Naive thymus-derived CD4-positive, alpha-beta T cell (primary cell): ENCODE results near the gene GAPDH. TPM values are rescaled to one million over a fixed set of nuclear protein-coding genes. Genes with fewer than 3 reads are reported as not detected.

Experiments
- ATAC-seq: fragments of 150-1000 bp; cut with Tn5 transposase; 2 replicates; pipeline ENCODE4 v1.10.0; 2021; ENCODE audit warnings: mild to moderate bottlenecking, moderate library complexity
- CTCF ChIA-PET: fragments of 350-600 bp; sonication (Branson Sonifier 250); formaldehyde crosslinking; loops from one replicate; lab custom pipeline; 2021; ENCODE audit warnings: antibody characterized with exemption; lab: Charles Lee
- POLR2A ChIA-PET: fragments of 350-600 bp; sonication (Branson Sonifier 250); formaldehyde crosslinking; loops from one replicate; lab custom pipeline; 2021; ENCODE audit warnings: antibody characterized with exemption, inconsistent platforms; lab: Charles Lee
- DNase-seq, 9 donors: peaks; one replicate each; pipeline versions ENCODE4 v3.0.0 to v3.0.0-alpha.2; 2020 to 2022; ENCODE audit warnings: mixed read lengths in 1 of 9
- H3K27ac ChIP-seq: one replicate; pipeline ENCODE4 v1.7.0; 2013; ENCODE audit warnings: mild to moderate bottlenecking, low read depth, low read length, moderate library complexity
- H3K27me3 ChIP-seq, 2 donors: one replicate each; pipeline ENCODE4 v1.7.0; 2013; ENCODE audit warnings: low read length in 2 of 2, mild to moderate bottlenecking in 2 of 2, moderate library complexity in 2 of 2; ENCODE audit not compliant: control insufficient read depth in 2 of 2, insufficient read depth in 2 of 2
- H3K36me3 ChIP-seq, 3 experiments: 1 replicate in 2 of 3; 2 replicates in 1 of 3; pipeline ENCODE4 v1.7.0; 2013; ENCODE audit warnings: low read length in 3 of 3, mild to moderate bottlenecking in 3 of 3, moderate library complexity in 1 of 3; ENCODE audit not compliant: insufficient read depth in 3 of 3, control insufficient read depth in 2 of 3
- H3K4me1 ChIP-seq, 2 donors: one replicate each; pipeline ENCODE4 v1.7.0; 2013; ENCODE audit warnings: low read length in 2 of 2, mild to moderate bottlenecking in 2 of 2, moderate library complexity in 1 of 2; ENCODE audit not compliant: control insufficient read depth in 2 of 2, insufficient read depth in 2 of 2
- H3K4me3 ChIP-seq: 2 replicates; pipeline ENCODE4 v1.7.0; 2013; ENCODE audit warnings: mild to moderate bottlenecking, low read length
- H3K9me3 ChIP-seq, 3 experiments: 1 replicate in 2 of 3; 2 replicates in 1 of 3; pipeline ENCODE4 v1.7.0; 2013; ENCODE audit warnings: low read length in 3 of 3; ENCODE audit not compliant: control insufficient read depth in 2 of 3
- H3K27ac Mint-ChIP-seq, 9 donors: one replicate each; pipeline ENCODE4 v1.8.0; 2020 to 2022; ENCODE audit warnings: mixed read lengths in 9 of 9, mild to moderate bottlenecking in 8 of 9, moderate library complexity in 5 of 9, inconsistent platforms in 2 of 9
- H3K27me3 Mint-ChIP-seq, 5 donors: one replicate each; pipeline ENCODE4 v1.8.0; 2021 to 2022; ENCODE audit warnings: mixed read lengths in 5 of 5, mild to moderate bottlenecking in 1 of 5
- H3K36me3 Mint-ChIP-seq, 5 donors: one replicate each; pipeline ENCODE4 v1.8.0; 2020 to 2022; ENCODE audit warnings: mixed read lengths in 5 of 5, mild to moderate bottlenecking in 3 of 5, inconsistent platforms in 1 of 5
- H3K4me1 Mint-ChIP-seq, 7 donors: one replicate each; pipeline ENCODE4 v1.8.0; 2020 to 2022; ENCODE audit warnings: mixed read lengths in 7 of 7, mild to moderate bottlenecking in 3 of 7, inconsistent platforms in 1 of 7
- H3K4me3 Mint-ChIP-seq, 10 donors: one replicate each; pipeline ENCODE4 v1.8.0; 2020 to 2022; ENCODE audit warnings: mild to moderate bottlenecking in 10 of 10, mixed read lengths in 10 of 10, moderate library complexity in 6 of 10, inconsistent platforms in 2 of 10
- H3K9me3 Mint-ChIP-seq, 11 donors: one replicate each; pipeline ENCODE4 v1.8.0; 2020 to 2022; ENCODE audit warnings: mixed read lengths in 11 of 11, mild to moderate bottlenecking in 4 of 11, inconsistent platforms in 1 of 11, moderate library complexity in 1 of 11
- intact Hi-C, 2 donors: fragments of 100-400 bp; cut with micrococcal nuclease; formaldehyde crosslinking; loops; one replicate each; pipeline ENCODE4 v1.15.1; 2023
- polyA plus RNA-seq, 2 donors: library from polyadenylated mRNA; unstranded; fragments of 300-500 nt; fragmentation: Illumina TruSeq; gene quantifications; one replicate each; pipeline ENCODE4 v1.2.3, GENCODE V29; 2021
- total RNA-seq, 6 experiments: library from RNA in 5 of 6; stranded (reverse) in 5 of 6; gene quantifications; 1 replicate in 5 of 6; 2 replicates in 1 of 6; pipeline ENCODE4 v1.2.3 and lab custom pipeline; 2021 to 2026

GAPDH gene
- total and polyA plus RNA-seq, 7 experiments from 2014 or later: 330 to 4,503 (median 970) TPM

DNA sequence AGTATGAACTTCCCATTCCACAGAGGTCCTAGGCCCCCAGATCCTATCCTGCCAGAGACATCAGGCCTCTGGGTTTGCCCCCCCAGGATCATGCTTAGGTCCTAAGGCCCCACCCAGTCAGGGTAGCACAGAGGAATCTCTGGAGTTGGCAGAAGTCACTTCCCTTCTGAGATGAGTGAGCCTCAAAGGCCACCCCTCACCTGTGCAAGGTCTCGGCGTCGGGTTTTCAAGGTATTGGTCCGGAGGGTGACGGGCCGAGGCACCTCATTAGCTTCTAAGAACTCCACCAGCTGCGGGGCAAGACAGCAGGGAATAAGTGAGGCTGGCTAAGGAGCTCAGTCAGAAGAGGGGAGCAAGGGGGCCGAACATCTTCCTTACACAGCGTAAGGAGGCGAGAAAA, 28.6 kb downstream of the GAPDH start:
- POLR2A ChIA-PET: interaction anchor here (0.9 kb wide), 1 partner anchor 26 kb away, joined by 3 read pairs; no protein-coding TSS in a partner anchor
- no peaks in the 10 kb centered on the region for H3K9me3 Mint-ChIP-seq

DNA sequence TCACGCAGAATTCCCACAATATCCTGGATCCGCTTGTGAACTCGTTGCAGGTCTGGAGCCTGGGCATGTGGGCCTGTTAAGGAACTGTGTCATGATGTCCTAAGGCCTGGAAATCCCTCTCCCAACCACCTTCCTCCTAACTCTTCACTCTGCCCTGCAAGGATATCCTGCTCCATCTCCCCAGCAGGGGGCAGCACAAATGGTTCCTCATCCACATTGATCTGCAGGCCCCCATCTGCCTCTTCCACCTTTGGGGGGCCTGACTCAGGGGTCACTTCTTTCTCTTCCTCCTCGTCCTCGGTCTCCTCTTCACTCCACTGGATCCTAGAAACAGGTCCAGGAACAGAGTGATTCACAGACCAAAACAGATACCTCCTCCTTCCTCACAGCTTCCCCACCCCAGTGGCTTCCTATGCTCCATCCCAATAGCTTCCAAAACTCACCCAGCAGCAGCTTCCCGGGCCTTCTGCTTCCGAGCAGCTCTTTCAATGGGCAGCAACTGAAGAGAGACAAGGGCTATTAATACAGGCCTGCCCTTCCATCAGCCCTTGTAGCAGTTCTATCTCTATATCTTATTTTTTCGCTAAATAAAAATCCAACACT, 29.2 kb downstream of the GAPDH start:
- Mint-ChIP-seq H3K27ac (peak overlapping the region in 7 of 9 donors; percentile 9 to 86 (median 78)), H3K4me3 (peak overlapping the region in 2 of 10 donors; percentile 6 to 55), H3K4me1 (peaks cover 22 to 54% (median 41%) of the 10 kb centered on the region in 7 donors), H3K36me3 (peaks cover 22 to 57% (median 40%) of the 10 kb centered on the region in 5 donors), H3K9me3 (peaks cover 0 to 1% (median 0%) of the 10 kb centered on the region in 11 donors), H3K27me3 (no peaks in the 10 kb centered on the region)
- Histone ChIP-seq H3K27ac (no peak overlapping the region), H3K4me1 (peaks cover 8 to 14% of the 10 kb centered on the region in 2 donors), H3K27me3 (no peaks in the 10 kb centered on the region), H3K4me3 (no peak overlapping the region), H3K9me3 (no peaks in the 10 kb centered on the region), H3K36me3 (peaks cover 36 to 65% (median 43%) of the 10 kb centered on the region in 3 experiments)
- intact Hi-C loops: loop anchor here in 1 of 2 donors (1.0 kb wide), 1 partner anchor 216 kb away; no protein-coding TSS in a partner anchor
- POLR2A ChIA-PET: interaction anchor here (0.9 kb wide), 1 partner anchor 25 kb away, joined by 3 read pairs; no protein-coding TSS in a partner anchor
- CTCF ChIA-PET: interaction anchor here (0.9 to 1.4 kb wide), 6 partner anchors 12 to 232 kb away, joined by 3 to 7 read pairs (median 4); no protein-coding TSS in a partner anchor
- DNase-seq (peak; percentile 36 to 68 (median 52)), ATAC-seq (peak; percentile 43)

More for the DNA sequence above, 28.6 kb downstream of the GAPDH start:
- H3K4me1 ChIP-seq: peaks cover 13 to 19% of the 10 kb centered on the region in 2 donors
- no peaks in the 10 kb centered on the region for H3K9me3 ChIP-seq
- H3K27ac ChIP-seq: no peak overlapping the region
- H3K4me3 ChIP-seq: no peak overlapping the region
- no peaks in the 10 kb centered on the region for H3K27me3 Mint-ChIP-seq
- DNase-seq (no peak), ATAC-seq (no peak)
- no peaks in the 10 kb centered on the region for H3K27me3 ChIP-seq
- peak overlapping the region in 4 of 9 donors; percentile 41 to 91 (median 62) for H3K27ac Mint-ChIP-seq
- CTCF ChIA-PET: interaction anchor here (0.9 to 1.4 kb wide), 4 partner anchors 11 to 82 kb away, joined by 3 to 7 read pairs (median 4); no protein-coding TSS in a partner anchor
- H3K36me3 Mint-ChIP-seq: peaks cover 21 to 57% (median 36%) of the 10 kb centered on the region in 5 donors
- peaks cover 26 to 54% (median 39%) of the 10 kb centered on the region in 7 donors for H3K4me1 Mint-ChIP-seq
- intact Hi-C loops: loop anchor here in 1 of 2 donors (1.0 kb wide), 1 partner anchor 216 kb away; no protein-coding TSS in a partner anchor
- H3K36me3 ChIP-seq: peaks cover 36 to 62% (median 43%) of the 10 kb centered on the region in 3 experiments
- no peak overlapping the region for H3K4me3 Mint-ChIP-seq

DNA sequence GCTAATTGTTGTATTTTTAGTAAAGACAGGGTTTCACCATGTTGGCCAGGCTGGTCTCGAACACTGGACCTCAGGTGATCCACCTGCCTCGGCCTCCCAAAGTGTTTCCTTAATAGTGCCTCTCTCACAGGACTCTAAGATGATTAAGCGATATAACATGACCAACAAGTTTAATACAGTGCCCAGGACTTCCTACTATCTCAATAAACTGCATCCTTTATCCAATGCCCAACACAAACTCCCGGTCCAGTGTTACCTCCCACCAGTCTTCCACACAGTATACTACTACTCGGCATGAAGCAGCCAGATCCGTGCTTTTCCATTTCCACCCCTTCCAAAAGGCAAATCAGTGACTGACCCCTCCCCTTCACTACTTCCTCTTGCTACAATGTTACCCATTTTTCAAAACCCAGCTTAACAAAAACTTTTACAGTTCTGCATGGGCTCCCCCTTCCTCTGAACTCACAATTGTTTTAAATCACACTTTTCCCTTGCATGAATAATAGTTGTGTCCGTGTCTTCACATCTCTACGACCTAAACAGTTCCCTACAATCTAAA, 32.9 kb downstream of the GAPDH start:
- DNase-seq (no peak), ATAC-seq (no peak)
- H3K4me3 ChIP-seq: peak overlapping the region; percentile 89
- H3K9me3 ChIP-seq: no peaks in the 10 kb centered on the region
- Mint-ChIP-seq H3K9me3 (peaks cover 0 to 1% (median 0%) of the 10 kb centered on the region in 11 donors), H3K27me3 (no peaks in the 10 kb centered on the region), H3K4me3 (peak overlapping the region; percentile 90 to 100 (median 98)), H3K4me1 (peaks cover 21 to 65% (median 57%) of the 10 kb centered on the region in 7 donors), H3K36me3 (peaks cover 15 to 37% (median 30%) of the 10 kb centered on the region in 5 donors), H3K27ac (peak overlapping the region; percentile 92 to 100 (median 99))
- peak overlapping the region; percentile 94 for H3K27ac ChIP-seq
- H3K36me3 ChIP-seq: peaks cover 10 to 51% (median 15%) of the 10 kb centered on the region in 3 experiments
- CTCF ChIA-PET: interaction anchor here (1.0 to 1.2 kb wide), 2 partner anchors 10 to 20 kb away, joined by 3 to 4 read pairs; no protein-coding TSS in a partner anchor
- no peaks in the 10 kb centered on the region for H3K27me3 ChIP-seq
- POLR2A ChIA-PET: interaction anchor here (0.5 to 3.1 kb wide), 11 partner anchors 9 to 255 kb away, joined by 3 to 19 read pairs (median 6); no protein-coding TSS in a partner anchor
- H3K4me1 ChIP-seq: peaks cover 8 to 18% of the 10 kb centered on the region in 2 donors
- intact Hi-C loops: loop anchor here (5.0 kb wide), 2 partner anchors 210 to 260 kb away; partner anchors contain the start of gene P3H3 (in 1 of the 2)

DNA sequence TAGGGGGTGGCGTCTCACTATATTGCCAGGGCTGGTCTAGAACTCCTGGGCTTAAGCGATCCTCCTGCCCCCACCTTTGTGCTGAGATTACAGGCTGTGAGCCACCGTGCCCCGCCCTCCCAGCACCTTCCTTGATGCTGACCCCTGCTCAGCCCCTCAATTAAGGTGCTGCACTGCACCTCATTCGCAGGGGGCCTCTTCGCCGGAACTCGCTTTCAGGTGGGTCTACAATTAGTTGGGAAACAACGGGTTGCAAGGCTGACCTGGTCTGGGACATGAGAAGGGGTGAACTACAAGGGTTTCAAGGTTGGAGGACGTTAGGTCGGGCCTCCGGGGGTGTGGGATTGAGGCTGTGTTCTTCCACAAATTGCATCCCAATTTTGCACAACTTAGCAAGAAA, 35.0 kb downstream of the GAPDH start:
- peak overlapping the region; percentile 40 to 99 (median 86) for H3K27ac Mint-ChIP-seq
- H3K36me3 Mint-ChIP-seq: peaks cover 11 to 37% (median 29%) of the 10 kb centered on the region in 5 donors
- Histone ChIP-seq H3K36me3 (peaks cover 13 to 58% (median 14%) of the 10 kb centered on the region in 3 experiments), H3K9me3 (no peaks in the 10 kb centered on the region), H3K4me1 (peaks cover 8 to 18% of the 10 kb centered on the region in 2 donors), H3K27me3 (no peaks in the 10 kb centered on the region), H3K27ac (peak overlapping the region; percentile 94), H3K4me3 (no peak overlapping the region)
- POLR2A ChIA-PET: interaction anchor here (1.6 kb wide), 1 partner anchor 15 kb away, joined by 4 read pairs; no protein-coding TSS in a partner anchor
- no peaks in the 10 kb centered on the region for H3K27me3 Mint-ChIP-seq
- ATAC-seq (no peak), DNase-seq (no peak)
- peaks cover 0 to 1% (median 0%) of the 10 kb centered on the region in 11 donors for H3K9me3 Mint-ChIP-seq
- H3K4me3 Mint-ChIP-seq: peak overlapping the region; percentile 45 to 100 (median 94)
- intact Hi-C loops: loop anchor here (2.0 to 5.0 kb wide), 3 partner anchors 35 to 258 kb away; partner anchors contain the start of genes GAPDH (in 1 of the 2) and P3H3 (in 1 of the 2)
- H3K4me1 Mint-ChIP-seq: peaks cover 17 to 53% (median 51%) of the 10 kb centered on the region in 7 donors
- CTCF ChIA-PET: no interaction called here

DNA sequence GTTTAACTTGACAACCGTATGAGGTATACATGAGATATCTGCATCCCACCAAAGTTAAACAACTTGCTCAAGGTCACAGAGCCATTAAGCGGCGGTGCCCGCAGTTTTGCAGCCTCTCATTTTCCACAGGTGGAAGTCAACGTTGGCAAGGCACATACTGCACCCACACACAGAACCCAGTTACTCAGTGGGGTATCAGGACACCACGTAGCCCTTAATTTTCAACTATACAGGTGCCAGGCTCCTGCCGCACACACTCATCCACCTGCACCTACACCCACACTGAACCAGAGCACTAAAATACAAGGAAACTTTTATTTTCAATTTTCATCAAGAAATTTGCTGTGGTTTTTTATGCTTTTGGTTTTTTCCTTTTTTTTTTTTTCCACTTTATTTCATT, 35.5 kb downstream of the GAPDH start:
- intact Hi-C loops: loop anchor here (1.0 to 5.0 kb wide), 5 partner anchors 35 to 258 kb away; partner anchors contain the start of genes GAPDH (in 1 of the 2), MLF2 (in 1 of the 2) and P3H3 (in 1 of the 2)
- Histone ChIP-seq H3K27ac (peak overlapping the region; percentile 32), H3K36me3 (peaks cover 13 to 60% (median 14%) of the 10 kb centered on the region in 3 experiments), H3K27me3 (no peaks in the 10 kb centered on the region), H3K9me3 (no peaks in the 10 kb centered on the region), H3K4me1 (peaks cover 8 to 18% of the 10 kb centered on the region in 2 donors), H3K4me3 (no peak overlapping the region)
- H3K9me3 Mint-ChIP-seq: peaks cover 0 to 1% (median 0%) of the 10 kb centered on the region in 11 donors
- peaks cover 11 to 40% (median 29%) of the 10 kb centered on the region in 5 donors for H3K36me3 Mint-ChIP-seq
- H3K27ac Mint-ChIP-seq: peak overlapping the region in 8 of 9 donors; percentile 57 to 99 (median 91)
- ChIA-PET CTCF (interaction anchor here (0.6 to 1.3 kb wide), 3 partner anchors 30 to 33 kb away, joined by 3 to 4 read pairs (median 3); no protein-coding TSS in a partner anchor), POLR2A (interaction anchor here (0.7 to 1.4 kb wide), 2 partner anchors 14 to 217 kb away, joined by 3 read pairs; partner anchors contain the start of gene IFFO1)
- no peak for ATAC-seq
- peaks cover 17 to 50% (median 47%) of the 10 kb centered on the region in 7 donors for H3K4me1 Mint-ChIP-seq
- no peak for DNase-seq
- H3K27me3 Mint-ChIP-seq: no peaks in the 10 kb centered on the region
- H3K4me3 Mint-ChIP-seq: peak overlapping the region; percentile 45 to 100 (median 94)
